Activated naive CD8-positive, alpha-beta T cell (primary cell): Measurements from ENCODE around the gene AKT2.
"Not testable (repeated sequence)": the region's sequence is repeated elsewhere in the genome, so short reads cannot be mapped to it uniquely, and the experiment has no call there.

Experiments
- H3K27ac Mint-ChIP-seq: one replicate; pipeline ENCODE4 v1.8.0; 2021; ENCODE audit warnings: mixed read lengths
- H3K27me3 Mint-ChIP-seq: one replicate; pipeline ENCODE4 v1.8.0; 2021; ENCODE audit warnings: mixed read lengths
- H3K36me3 Mint-ChIP-seq: one replicate; pipeline ENCODE4 v1.8.0; 2021; ENCODE audit warnings: mixed read lengths
- H3K4me1 Mint-ChIP-seq: one replicate; pipeline ENCODE4 v1.8.0; 2021; ENCODE audit warnings: low read depth, mixed read lengths
- H3K4me3 Mint-ChIP-seq: one replicate; pipeline ENCODE4 v1.8.0; 2021; ENCODE audit warnings: mild to moderate bottlenecking, mixed read lengths
- H3K9me3 Mint-ChIP-seq: one replicate; pipeline ENCODE4 v1.8.0; 2021; ENCODE audit warnings: low read depth, mixed read lengths

AKT2 gene

DNA sequence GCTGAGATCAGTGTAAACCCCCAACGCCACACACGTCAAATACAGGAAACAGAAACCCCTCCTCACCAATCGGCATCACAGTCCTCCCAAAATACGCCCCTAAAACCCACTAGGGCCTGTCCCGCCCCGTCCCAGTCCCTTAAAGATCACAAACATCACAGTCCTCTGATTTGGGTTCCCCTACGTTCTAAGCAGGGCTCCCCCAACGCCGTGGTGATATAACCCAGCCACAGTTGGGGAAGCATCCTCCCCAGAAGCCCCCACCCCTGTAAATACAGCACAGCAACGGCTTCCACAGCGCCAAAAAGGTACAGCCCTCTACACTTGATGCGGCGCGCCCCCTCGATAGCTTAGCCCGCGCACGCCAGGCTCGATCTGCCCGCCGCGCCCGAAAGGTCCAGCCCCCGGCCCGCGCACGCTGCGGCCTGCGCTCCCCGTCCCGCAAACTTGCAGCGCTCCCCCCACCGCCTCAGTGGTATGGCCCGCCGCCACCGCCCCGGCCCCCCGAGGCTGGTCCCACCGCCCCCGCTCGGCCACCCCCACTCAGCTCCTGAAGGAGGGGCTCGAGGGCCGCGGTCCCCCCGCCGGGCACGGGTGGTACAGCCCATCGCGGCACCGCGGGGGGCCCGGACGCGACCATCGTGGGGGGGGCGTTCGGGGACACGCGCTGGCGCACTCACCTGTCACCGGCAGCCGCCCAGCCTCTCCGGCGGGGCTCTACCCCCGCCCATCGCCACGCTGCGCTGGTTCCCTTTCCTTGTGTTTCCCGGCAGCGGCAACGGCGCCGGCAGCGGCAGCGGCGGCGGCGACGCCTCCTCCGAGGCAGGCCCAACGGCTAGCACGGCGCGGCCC, at the start of gene AKT2:
AKT2 (minus strand) TSS at position 845 of the 852 bp plus-strand sequence. CDS start 20,078 bp downstream, outside the sequence.
- no peaks in the 10 kb centered on the region for H3K36me3 Mint-ChIP-seq
- peaks cover 54% of the 10 kb centered on the region for H3K4me1 Mint-ChIP-seq
- peak within 1 kb of the TSS; percentile 99 for H3K27ac Mint-ChIP-seq
- no peaks in the 10 kb centered on the region for H3K27me3 Mint-ChIP-seq
- no peaks in the 10 kb centered on the region for H3K9me3 Mint-ChIP-seq
- H3K4me3 Mint-ChIP-seq = peak within 1 kb of the TSS; percentile 94

DNA sequence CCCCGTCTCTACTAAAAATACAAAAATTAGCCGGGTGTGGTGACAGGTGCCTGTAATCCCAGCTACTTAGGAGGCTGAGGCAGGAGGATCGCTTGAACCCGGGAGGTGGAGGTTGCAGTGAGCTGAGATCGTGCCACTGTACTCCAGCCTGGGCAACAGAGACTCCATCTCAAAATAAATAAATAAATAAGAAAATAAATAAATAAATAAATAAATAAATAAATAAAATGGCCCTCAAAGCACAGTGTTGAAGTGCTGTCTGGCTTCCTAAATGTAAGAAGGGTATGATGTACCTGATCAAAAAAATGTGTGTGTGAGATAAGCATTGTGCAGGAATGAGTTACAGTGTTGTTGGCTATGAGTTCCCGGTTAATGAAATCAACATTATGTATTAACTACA, 47.9 kb upstream of the AKT2 start:
- not testable (repeated sequence) for H3K27ac Mint-ChIP-seq, H3K36me3 Mint-ChIP-seq, H3K4me3 Mint-ChIP-seq, H3K9me3 Mint-ChIP-seq, H3K27me3 Mint-ChIP-seq, H3K4me1 Mint-ChIP-seq

DNA sequence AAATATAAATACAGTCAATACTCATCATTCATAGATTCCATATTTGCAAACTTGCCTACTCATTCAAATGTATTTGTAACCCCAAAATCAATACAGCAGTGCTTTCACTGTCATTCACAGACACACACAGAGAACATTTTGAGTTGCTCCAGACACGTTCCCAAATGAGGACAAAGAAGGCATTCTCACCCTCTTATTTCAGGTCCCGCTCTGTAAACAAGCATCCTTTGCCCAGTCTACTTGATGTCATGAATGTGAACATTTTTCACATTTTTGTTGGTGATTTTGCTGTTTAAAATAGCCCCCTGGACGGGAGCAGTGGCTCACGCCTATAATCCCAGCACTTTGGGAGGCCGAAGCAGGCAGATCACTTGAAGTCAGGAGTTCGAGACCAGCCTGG, 47.5 kb upstream of the AKT2 start:
- no peaks in the 10 kb centered on the region for H3K27me3 Mint-ChIP-seq
- no peaks in the 10 kb centered on the region for H3K9me3 Mint-ChIP-seq
- H3K36me3 Mint-ChIP-seq = peaks cover 5% of the 10 kb centered on the region
- H3K4me3 Mint-ChIP-seq = no peak overlapping the region
- H3K27ac Mint-ChIP-seq = no peak overlapping the region
- H3K4me1 Mint-ChIP-seq = no peaks in the 10 kb centered on the region

DNA sequence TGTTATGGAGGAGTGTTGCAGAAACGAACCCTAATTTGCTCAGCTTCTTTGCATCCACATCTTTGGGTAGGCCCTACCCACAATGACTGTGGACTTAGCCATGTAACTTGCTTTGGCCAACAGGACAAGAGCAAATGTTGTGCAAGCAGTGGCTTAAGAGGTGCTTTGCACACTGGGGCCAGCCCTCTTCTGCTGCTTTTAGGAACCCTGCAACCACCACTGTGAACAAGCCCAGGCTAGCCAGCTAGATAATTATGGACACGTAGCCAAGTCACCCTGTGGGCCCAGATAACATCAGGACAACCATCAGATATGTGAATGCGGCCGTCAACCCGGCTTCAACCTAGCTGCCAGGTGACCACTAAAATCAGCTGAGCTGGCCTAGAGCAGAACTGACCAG, 45.9 kb upstream of the AKT2 start:
- Mint-ChIP-seq H3K4me3 (no peak overlapping the region), H3K27ac (no peak overlapping the region), H3K36me3 (peaks cover 5% of the 10 kb centered on the region), H3K27me3 (no peaks in the 10 kb centered on the region), H3K4me1 (no peaks in the 10 kb centered on the region), H3K9me3 (no peaks in the 10 kb centered on the region)

DNA sequence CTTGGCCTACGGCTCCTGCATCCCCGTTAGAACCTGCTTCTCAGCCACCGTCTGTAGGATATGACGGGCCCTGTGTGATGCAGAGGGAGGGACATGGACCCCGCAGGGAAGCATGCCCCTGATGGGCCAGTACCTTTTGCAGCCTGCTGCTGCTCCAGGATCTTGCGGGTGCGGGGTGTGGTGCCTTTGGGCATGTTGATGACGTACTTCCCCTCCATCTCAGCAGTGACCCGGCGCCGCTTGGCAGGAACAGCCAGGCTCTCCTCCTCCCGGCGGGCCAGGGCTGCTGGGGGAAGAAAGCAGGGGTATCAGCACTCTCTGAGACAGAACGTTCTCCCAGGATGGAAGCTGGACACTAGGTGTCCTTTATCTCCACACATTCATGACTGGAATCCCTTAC, 41.1 kb upstream of the AKT2 start:
- Mint-ChIP-seq H3K4me1 (no peaks in the 10 kb centered on the region), H3K4me3 (no peak overlapping the region), H3K27ac (no peak overlapping the region), H3K27me3 (no peaks in the 10 kb centered on the region), H3K36me3 (peaks cover 3% of the 10 kb centered on the region), H3K9me3 (no peaks in the 10 kb centered on the region)

DNA sequence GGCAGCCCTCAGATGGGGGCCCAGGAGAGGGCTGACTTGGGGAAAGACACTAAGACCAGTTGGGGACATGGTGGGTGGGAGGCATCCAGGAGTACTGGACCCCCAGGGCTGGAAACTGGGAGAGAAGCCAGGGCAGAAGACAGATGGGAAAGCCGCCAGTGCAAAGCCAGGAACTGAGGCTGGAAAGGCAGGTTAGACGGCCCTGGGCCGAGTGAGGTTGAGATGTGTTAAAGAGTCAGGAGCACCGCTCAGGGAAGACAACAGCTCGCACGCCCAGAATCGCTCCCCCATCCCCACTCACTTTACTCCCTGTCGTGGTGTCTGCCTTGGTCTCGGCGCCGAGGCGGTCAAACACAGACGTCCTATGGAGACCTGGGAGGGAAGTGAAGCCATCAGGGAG, 38.6 kb upstream of the AKT2 start:
- Mint-ChIP-seq H3K27ac (no peak overlapping the region), H3K36me3 (peaks cover 3% of the 10 kb centered on the region), H3K4me1 (no peaks in the 10 kb centered on the region), H3K27me3 (no peaks in the 10 kb centered on the region), H3K9me3 (no peaks in the 10 kb centered on the region), H3K4me3 (no peak overlapping the region)

DNA sequence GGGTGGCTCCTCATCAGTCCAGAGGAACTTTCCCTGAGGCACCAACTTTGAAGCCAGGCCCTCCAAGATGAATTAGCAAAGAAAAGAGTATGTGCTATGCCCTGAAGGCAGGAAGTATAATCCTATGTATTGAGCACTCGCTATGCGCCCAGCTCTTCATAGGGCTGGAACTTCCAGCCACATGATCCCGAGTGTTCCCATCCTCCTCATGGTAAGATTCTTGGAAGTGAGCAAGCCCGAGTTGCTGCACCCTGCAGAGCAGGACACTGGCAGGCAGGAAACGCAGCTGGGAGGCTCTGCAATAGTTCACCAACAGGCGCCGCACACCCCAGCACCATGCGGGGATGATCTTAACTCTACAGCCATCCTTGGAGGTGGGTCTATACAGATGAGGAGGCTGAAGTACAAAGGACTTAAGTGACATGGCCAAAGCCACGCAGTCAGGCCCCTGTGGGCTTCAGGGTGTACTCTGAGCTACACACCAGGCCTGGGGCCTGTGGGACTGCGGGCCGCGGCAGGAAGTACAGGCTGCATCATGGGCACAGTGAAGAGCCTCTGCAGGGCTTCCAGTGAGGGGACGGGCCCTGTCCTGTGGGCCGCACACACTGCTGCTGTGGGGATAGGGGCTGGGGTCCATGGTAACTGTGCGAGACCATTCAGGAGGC, 37.9 kb upstream of the AKT2 start:
- Mint-ChIP-seq H3K9me3 (no peaks in the 10 kb centered on the region), H3K27ac (no peak overlapping the region), H3K4me1 (no peaks in the 10 kb centered on the region), H3K27me3 (no peaks in the 10 kb centered on the region), H3K4me3 (no peak overlapping the region), H3K36me3 (peaks cover 3% of the 10 kb centered on the region)

DNA sequence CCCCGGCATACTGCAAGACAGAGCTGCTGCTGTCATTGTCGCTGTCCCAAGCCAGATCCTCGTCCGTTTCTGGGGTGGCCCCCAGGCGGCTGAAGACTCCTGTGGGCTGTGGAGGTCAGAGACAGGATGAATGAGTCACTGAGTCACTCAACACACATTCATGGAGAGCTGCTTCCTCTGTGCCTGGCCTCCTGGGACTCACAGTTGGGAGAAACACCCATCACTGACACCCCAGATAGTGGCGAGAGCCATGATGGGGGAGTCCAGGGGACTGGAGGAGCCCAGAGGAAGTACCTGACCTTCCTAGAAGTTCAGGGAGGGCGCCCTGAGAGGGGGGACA, 37.1 kb upstream of the AKT2 start:
- no peaks in the 10 kb centered on the region for H3K4me1 Mint-ChIP-seq
- H3K27ac Mint-ChIP-seq = no peak overlapping the region
- H3K4me3 Mint-ChIP-seq = no peak overlapping the region
- H3K27me3 Mint-ChIP-seq = no peaks in the 10 kb centered on the region
- H3K36me3 Mint-ChIP-seq = peaks cover 3% of the 10 kb centered on the region
- no peaks in the 10 kb centered on the region for H3K9me3 Mint-ChIP-seq

DNA sequence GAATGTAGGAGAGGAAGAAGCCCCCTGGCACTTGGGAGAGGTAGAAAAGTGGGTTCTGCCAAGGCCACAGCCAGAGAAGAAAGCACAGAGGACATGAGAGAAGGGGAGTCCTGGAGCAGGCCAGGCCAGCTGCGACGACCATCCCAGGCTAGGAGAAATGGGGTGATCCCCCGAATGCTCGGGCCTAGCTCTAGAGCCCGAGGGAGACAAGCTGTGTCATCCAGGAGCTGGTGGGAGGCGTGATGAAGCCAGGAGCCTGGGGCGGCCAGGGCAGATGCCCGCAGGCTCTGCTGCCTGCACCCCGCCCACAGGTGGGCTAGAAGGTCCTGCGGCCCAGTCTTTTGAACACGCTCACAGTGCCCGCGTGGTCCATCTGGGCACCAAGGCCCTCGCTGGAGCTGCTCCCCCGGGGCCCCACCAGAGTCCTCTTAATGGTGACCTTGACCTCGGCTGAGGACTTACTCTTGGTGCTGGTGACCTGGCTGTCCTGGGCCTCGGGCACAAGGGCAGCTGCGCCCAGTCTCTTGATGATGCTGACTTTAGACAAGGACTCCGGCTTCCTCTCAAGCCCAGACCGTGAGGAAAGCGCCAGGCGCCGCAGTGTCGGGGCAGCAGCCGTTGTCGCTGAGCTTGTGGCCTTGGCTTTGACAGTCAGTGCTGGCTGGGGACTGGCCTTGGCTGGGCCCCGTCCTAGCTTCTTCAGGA, 36.6 kb upstream of the AKT2 start:
- H3K27me3 Mint-ChIP-seq = no peaks in the 10 kb centered on the region
- H3K9me3 Mint-ChIP-seq = no peaks in the 10 kb centered on the region
- H3K36me3 Mint-ChIP-seq = peaks cover 3% of the 10 kb centered on the region
- H3K4me3 Mint-ChIP-seq = no peak overlapping the region
- no peaks in the 10 kb centered on the region for H3K4me1 Mint-ChIP-seq
- H3K27ac Mint-ChIP-seq = no peak overlapping the region

DNA sequence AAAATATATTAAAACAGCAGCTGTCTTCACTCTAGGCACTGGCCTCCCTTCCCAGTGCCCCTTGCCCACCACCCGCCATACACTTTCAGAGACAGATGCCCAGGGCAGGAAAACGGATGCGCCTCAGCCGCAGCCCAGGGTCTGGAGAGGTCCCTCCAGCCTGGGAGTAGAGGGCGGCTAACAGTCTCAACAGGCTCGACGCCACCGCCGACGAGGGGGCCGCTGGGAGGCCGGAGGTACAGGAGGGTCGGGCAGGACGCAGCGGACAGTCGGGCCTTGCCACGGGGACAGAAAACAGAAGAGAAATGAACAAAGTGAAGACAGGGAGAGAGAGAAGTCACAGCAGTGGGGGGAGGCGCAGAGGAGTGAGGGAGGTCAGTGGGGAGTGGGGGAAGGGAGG, 35.9 kb upstream of the AKT2 start:
- H3K4me1 Mint-ChIP-seq = no peaks in the 10 kb centered on the region
- H3K27ac Mint-ChIP-seq = no peak overlapping the region
- H3K9me3 Mint-ChIP-seq = no peaks in the 10 kb centered on the region
- peaks cover 3% of the 10 kb centered on the region for H3K36me3 Mint-ChIP-seq
- no peaks in the 10 kb centered on the region for H3K27me3 Mint-ChIP-seq
- H3K4me3 Mint-ChIP-seq = no peak overlapping the region

DNA sequence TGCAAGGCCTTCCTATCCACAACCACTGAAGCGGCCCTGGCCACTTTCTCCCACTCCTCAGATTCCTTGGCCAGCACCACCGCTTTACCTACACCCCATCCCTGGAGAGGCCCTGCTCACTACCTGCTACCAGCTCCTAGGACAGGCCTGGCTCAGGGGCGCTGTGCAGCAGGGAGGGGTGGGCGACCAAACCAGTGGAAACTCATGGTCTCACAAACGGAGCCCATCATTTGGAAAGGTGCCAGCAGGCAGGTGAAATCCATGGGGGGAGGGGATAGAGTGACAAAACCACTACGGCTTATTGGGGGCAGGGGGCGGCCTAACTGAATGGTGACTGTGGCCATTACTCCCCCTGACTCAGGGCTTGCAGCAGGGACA, 35.4 kb upstream of the AKT2 start:
- H3K4me3 Mint-ChIP-seq = no peak overlapping the region
- peaks cover 3% of the 10 kb centered on the region for H3K36me3 Mint-ChIP-seq
- H3K27me3 Mint-ChIP-seq = no peaks in the 10 kb centered on the region
- no peak overlapping the region for H3K27ac Mint-ChIP-seq
- no peaks in the 10 kb centered on the region for H3K9me3 Mint-ChIP-seq
- no peaks in the 10 kb centered on the region for H3K4me1 Mint-ChIP-seq

DNA sequence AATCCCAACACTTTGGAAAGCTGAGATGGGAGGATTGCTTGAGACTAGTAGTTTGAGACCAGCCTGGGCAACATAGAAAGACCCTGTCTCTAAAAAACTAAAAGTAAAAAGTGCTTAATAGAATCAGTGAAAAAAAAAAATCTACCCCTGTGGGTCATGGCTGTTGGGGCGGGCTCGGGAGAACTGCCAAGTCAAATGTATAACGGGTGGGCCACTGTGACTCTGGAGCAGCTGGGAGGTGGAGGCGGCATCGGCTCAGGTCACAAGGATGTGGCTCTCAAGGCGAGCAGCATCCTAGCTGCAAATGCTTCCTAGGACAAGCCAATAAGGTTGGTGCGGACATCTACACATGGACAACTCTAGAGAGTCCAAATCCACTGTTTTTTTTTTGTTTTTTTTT, 32.2 kb upstream of the AKT2 start:
- Mint-ChIP-seq H3K4me3 (no peak overlapping the region), H3K27me3 (no peaks in the 10 kb centered on the region), H3K9me3 (no peaks in the 10 kb centered on the region), H3K4me1 (no peaks in the 10 kb centered on the region), H3K27ac (no peak overlapping the region), H3K36me3 (no peaks in the 10 kb centered on the region)

DNA sequence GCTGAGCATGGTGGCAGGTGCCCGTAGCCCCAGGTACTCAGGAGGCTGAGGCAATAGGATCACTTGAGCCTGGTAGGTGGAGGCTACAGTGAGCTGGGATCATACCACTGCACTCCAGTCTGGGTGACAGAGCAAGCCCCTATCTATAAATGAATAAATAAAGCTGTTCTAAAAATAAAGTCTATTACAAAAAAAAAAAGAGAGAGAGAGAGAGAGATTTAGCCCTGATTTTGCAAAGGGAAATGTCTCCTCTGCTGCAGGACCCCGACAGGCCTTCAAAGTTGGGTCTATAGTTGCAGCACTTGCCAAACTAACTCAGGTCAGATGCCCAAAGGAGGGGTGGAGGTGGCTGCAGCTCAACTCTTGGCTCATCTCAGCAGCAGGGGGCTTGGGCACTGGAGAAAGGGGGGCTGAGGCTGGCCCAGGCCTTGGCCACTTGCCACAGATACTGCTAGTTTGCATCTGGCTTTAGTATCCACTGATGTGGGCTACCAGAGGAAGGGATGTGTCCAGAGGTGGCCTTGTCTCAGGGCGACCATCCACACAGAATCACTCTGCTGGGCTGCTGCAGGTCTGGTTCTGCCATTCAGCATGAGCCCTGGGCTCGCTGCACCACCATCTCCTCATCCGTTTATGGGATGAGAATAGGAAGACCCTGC, 30.8 kb upstream of the AKT2 start:
- H3K9me3 Mint-ChIP-seq = no peaks in the 10 kb centered on the region
- H3K27ac Mint-ChIP-seq = no peak overlapping the region
- no peak overlapping the region for H3K4me3 Mint-ChIP-seq
- no peaks in the 10 kb centered on the region for H3K27me3 Mint-ChIP-seq
- H3K36me3 Mint-ChIP-seq = no peaks in the 10 kb centered on the region
- no peaks in the 10 kb centered on the region for H3K4me1 Mint-ChIP-seq

DNA sequence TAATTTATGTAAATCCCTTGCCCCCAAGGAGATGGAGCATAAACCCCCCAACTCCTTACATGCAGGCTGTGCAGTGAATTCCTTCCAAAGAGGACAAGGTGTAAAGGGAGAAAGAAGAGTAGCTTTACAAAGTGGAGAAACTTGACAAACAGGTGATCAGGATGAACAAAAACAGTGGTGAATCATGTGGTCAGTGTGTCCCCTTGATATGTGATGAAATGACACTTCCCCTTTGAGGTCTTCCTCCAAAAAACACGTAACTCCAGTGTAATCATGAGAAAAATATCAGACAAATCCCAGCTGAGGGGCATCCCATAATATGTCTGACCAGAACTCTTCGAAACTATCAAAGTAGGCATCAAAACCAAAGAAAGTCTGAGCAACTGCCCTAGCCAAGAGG, 29.5 kb upstream of the AKT2 start:
- H3K4me3 Mint-ChIP-seq = no peak overlapping the region
- H3K27me3 Mint-ChIP-seq = no peaks in the 10 kb centered on the region
- H3K9me3 Mint-ChIP-seq = no peaks in the 10 kb centered on the region
- no peak overlapping the region for H3K27ac Mint-ChIP-seq
- no peaks in the 10 kb centered on the region for H3K4me1 Mint-ChIP-seq
- no peaks in the 10 kb centered on the region for H3K36me3 Mint-ChIP-seq
